Hematopoietic multipotent progenitor cell treated with erythropoietin and hydrocortisone succinate and interleukin-3 and kit ligand, for 6 days (in vitro differentiated cells): ENCODE results near the gene CNTNAP2.
"Not testable (repeated sequence)": the region's sequence is repeated elsewhere in the genome, so short reads cannot be mapped to it uniquely, and the experiment has no call there.

ENCODE experiments used
- DNase-seq: peaks from one replicate; pipeline ENCODE4 v3.0.0-alpha.2; 2015

The CNTNAP2 gene

DNA sequence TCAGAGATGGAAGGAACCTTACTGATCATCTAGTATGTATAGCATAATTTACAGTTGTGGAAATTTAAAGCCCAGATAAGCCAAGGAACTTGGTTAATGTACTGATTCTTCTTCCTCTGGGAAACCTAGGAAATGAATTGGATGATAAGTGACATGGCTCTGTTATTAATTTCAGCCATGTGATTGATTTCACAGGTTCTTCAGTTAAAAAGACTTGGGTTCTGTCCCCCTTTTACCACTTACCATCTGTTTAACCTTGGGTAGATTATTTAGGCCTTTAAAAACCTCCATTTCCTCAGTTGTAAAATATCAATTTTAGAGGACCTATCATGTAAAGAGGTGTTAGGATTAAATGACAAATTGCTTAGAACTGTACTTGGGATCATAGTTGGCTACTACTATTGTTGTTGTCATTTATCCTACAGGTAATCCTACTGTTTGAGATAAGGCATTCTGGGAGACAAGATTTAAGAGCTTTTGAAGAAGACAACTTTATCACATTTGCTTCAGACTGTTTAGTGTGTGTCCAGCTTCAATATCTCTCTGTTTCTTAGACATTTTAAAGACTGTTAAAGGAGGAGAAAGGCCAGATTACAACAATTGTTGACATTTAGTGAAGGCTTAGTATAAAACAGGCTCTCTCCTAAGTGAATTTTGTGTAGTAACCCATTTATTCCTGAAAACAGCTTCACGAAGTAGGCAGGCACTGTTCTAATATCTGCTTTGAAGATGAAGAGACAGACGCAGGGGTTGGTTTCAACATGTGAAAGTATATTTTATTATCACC, 1476.9 kb downstream of the CNTNAP2 start:
- DNase-seq: no peak

DNA sequence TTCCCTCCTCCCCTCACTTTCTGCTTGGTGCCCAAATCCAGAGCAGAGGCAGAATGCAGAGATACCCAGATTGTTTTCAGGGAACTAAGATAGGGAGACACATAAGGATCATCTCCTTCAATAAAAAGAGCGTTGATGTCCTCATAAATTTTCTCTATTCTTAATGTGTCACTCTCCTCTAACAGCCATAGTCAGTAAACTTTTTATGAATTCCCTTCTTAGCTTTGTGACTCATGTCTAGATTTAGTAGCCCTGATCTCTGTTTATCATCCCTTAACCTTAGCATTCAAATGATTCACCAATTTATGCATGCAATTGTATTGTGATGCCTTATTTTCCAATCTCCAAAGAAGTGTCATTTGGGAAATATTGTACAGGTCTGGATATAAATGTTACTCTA, 1478.4 kb downstream of the CNTNAP2 start:
- no peak for DNase-seq

DNA sequence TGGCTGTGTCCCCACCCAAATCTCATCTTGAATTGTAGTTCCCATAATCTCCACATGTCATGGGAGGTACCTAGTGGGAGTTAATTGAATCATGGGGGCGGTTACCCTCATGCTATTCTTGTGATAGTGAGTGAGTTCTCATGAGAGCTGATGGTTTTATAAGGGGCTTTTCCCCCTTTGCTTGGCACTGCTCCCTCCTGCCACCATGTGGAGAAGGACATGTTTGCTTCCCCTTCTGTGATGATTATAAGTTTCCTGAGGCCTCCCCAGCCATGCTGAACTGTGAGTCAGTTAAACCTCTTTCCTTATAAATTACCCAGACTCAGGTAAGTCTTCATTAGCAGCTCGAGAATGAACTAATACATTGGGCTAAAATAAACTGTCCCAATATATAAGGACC, 1482.1 kb downstream of the CNTNAP2 start:
- DNase-seq: not testable (repeated sequence)

DNA sequence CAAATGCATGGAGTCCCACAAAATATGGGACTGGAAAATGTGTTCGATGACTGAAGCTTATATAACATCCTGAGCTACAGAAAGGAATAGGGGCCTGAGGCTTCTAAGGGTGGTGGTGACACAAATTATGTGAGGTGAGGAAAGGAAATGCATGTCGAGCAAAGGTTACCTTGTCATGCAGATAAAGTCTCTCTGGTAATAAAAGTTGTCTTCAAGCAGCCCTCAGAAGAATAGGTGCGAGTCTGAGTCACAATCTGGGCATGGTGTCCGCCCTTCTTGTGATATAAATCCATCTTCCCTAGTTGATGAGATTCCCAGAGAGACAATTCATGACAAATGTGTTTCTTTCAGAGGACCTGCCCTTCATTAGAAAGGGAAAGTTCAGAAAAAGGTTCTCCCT, 1488.7 kb downstream of the CNTNAP2 start:
- DNase-seq: no peak

DNA sequence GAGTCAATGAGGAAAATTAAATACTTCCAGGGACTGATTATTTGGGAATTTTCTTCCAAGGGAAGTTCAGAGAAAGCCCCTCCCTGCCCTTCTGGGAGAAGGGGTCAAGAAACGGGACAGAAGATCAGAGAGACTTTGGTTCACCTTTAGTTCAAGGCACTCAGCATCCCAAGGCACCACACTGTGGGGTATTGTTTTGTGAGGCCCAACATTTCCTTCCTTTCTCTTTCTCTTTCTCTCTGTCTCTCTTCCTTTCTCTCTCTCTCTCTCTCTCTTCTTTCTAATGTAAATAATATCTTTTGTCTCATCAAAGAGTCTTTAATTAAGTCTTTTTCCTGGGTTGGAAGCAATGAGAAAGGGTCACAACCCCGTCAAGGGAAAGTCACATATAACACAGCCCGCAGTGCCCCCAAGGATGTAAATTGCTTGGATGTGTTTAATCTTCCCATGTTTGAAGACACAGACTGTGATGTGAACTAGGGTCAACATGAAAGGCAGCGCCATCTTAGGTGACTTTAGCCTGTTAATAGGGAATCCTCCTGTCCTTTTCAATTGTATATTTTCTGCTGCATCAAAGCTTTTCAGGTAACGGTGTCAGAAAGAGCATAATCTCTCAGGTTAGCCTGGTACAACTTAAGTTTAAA, 1490.7 kb downstream of the CNTNAP2 start:
- no peak for DNase-seq

DNA sequence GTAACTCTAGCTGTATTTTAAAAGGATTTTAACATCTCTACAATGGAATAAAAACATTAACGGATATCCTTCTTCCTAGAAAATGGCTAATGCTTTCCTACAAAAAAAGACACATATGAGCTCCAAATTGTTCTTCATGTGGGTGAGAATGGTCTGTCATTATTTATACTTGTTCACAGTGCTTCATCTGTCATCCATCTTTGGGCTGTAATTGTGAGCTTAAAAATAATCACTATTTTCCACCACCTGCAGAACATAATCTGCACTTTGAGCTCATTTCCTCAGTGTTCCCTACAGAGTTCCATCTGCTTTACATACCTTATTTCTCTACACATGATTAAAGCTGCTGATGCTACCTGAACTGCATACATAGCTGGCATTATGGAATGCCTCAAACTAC, 1494.8 kb downstream of the CNTNAP2 start:
- DNase-seq: no peak

DNA sequence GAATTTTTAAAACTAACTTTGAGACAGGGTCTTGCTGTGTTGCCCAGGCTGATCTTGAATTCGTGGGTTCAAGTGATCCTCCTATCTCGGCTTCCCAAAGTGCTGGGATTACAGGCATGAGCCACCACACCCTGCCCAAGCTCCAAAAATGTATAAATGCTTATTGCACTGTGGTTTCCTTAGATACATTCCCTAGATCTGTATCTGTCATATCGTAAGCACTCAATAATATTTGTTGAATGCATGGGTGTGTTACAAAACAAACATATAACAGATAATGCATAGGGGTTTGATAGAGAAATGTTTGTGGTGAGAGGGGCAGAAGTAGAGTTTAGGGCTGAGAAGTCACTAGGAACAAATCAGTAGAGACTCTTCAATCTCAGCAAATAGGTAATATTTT, 1518.7 kb downstream of the CNTNAP2 start:
- no peak for DNase-seq

DNA sequence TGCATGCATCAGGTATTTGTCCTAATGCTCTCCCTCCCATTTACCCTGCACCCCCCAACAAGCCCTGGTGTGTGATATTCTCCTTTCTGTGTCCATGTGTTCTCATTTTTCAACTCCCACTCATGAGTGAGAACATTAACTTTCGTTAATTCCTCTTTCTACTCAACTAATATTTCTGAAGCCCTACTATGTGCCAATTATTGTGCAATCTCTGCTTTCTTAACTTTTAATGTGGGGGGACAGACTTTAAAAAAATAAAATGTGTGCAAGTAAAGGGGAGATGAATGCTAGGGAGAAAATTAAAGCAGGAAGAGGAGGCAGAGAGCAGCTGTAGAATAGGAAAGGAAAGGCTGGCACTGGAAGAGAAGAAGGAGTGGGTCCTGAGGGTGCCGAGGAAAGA, 1520.0 kb downstream of the CNTNAP2 start:
- no peak for DNase-seq

DNA sequence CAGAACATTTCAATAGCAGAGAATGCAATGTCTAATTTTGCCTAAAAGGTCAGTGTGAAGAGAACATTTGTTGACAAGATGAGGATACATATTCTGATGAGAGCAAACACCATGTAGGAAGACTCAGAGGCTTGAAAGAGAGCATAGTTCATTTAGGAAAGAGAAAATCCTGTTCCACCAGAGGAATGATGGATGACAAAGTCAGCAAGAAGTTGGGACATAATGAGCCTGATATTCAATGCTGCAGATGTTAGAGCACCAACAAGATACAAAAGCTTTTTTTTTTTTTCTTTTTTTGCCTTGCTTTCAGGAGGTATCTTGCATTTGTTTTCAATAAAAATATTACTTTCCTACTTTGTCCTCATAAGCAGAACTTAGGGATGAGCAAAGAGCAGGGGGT, 1522.0 kb downstream of the CNTNAP2 start:
- no peak for DNase-seq

DNA sequence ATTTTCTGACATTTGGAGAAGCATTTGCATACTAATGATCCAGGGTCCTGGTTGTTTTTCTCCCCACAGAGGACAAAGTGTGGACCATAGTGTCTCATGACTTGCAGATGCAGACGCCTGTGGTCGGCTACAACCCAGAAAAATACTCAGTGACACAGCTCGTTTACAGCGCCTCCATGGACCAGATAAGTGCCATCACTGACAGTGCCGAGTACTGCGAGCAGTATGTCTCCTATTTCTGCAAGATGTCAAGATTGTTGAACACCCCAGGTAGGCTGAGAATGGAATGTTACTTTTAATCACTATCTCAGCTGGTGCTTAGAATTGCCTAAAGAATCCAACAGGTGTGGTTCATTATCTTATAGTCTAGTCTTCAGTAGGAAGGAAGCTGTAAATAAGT, 1522.4 kb downstream of the CNTNAP2 start:
- DNase-seq: no peak

DNA sequence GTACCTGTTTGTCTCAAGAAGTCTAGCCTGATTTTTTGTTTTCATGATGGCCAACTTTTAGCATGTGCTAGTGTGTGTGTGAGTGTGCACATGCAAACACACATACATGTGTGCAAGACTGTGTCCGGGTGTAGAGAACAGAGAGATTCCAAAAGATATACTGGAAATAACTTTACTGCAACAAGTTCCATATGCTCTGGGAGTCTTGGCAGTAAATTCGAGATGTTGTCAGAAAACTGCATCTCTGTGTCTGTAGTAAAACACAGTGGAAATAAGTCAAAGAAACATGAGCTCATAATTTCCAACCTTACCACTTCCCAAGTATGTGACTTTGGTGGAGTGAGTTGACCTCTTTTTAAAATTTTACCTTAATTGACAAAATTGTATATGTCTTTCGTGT, 1523.2 kb downstream of the CNTNAP2 start:
- DNase-seq: no peak

DNA sequence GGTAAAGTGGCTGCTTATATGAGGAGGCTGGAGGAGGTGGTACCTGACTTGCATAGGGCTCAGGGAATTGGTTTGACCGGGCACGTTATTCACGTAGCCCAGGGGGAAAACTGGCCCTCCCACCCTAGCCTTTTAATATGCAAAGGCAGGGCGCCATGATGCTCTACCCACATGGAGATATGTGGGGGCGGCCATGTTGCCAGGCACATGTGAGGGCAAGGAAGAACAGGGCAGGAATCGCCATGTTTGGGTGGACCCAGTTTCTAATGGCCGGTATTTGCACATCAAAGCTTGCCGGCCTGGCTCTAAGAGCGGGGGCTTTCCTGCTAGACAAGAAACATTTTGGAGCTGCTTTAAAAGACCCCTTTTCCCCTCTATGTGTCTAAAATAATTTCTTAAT, 1524.2 kb downstream of the CNTNAP2 start:
- no peak for DNase-seq

DNA sequence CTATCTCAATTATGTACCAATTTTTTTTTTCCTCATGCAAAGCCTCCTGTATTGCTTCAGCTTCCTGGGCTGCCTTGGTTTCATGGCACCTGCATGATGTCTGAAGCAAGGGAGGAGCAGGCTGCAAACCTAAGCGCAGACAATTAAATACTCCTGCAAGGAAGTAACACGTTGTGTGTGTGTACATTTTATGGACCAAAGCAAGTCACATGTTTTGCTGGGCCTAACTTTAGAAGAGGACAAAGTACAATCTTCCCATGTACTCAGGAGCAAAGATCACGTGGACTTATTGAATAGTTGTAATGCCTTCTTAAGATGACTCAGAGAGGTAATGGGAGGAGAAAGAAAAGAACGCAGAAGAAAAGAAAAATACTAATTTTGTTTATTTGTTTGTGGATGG, 1530.0 kb downstream of the CNTNAP2 start:
- DNase-seq: no peak

DNA sequence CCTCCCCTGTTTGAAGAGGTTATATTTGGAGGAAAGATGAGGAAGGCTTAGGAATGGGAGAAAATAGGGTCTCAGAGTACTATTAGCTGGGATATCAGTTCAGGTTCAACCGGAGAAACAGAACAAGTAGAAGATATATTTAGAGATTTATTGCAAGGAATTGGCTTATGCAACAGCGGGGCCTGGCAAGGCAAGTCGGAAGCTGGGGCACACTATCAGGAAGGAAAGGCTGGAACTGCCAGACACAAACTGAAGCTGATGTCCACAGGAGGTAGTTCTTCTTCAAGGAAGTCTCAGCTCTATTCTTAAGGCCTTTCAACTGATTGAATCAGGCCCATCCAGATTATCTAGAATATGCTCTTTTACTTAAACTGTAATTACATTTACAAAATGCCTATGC, 1534.4 kb downstream of the CNTNAP2 start:
- DNase-seq: no peak

DNA sequence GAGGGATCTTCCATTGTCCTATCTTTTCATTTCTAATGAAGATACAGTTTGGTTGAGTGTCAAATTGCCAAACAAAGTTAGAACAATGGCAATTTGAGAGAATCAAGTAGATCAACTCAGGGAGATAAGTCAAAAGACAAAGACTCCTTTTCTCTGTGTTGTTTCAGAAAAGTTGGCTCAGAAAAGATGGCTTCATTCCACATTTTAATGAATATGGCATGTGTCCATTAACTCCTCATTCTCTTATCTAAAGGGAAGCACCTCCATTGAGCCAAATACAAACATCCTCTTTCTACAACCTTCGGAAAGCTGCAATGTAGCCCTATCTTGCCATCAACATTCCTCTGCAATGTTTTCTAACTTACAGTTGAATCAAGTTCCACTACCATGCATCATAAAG, 1535.0 kb downstream of the CNTNAP2 start:
- DNase-seq: no peak

DNA sequence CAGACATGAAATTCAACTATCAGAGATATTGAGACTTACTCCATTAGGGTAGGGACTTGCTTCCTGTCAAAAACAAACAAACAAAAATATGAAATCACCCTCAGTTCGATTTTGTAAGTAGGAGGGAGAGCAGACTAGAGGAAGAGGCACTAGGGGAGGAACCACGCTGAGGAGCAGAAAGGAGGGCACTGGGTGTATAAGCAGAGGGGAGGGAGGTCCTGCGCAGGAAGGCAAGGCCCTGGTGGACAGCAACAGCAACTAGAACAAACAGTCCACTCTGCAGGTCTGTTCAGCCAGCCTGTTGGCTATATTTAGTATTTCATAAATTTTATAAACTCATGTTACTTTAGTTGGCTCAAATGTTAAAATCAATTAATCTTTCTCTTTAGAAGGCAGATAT, 1536.9 kb downstream of the CNTNAP2 start:
- DNase-seq: no peak

DNA sequence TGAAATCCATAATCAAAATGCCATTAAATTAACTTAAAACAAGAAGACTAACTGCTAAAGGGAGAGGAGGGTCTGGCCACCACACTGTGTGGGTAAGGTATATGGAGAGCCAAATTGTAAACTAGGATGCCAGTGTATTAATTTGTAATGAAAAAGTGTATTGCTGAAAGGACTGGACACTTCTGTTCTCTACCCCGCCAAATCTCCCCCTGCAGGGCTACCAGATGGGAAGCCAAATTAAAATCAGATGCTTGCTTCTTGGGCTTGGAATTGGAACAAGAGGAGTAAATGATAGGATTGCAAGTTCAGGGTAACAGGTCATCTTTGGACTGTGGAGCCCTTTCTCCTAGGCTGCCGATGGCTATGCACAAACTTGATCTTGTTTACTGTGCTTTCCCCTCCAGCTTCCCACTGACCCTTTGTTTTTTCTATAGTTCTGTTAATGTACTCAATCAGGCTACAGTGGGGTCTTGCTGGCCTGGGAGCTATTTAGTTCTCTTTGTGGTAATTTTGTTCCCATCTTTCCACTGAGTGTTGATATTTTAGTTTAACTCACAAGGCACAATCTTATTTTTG, 1541.9 kb downstream of the CNTNAP2 start:
- DNase-seq: no peak

DNA sequence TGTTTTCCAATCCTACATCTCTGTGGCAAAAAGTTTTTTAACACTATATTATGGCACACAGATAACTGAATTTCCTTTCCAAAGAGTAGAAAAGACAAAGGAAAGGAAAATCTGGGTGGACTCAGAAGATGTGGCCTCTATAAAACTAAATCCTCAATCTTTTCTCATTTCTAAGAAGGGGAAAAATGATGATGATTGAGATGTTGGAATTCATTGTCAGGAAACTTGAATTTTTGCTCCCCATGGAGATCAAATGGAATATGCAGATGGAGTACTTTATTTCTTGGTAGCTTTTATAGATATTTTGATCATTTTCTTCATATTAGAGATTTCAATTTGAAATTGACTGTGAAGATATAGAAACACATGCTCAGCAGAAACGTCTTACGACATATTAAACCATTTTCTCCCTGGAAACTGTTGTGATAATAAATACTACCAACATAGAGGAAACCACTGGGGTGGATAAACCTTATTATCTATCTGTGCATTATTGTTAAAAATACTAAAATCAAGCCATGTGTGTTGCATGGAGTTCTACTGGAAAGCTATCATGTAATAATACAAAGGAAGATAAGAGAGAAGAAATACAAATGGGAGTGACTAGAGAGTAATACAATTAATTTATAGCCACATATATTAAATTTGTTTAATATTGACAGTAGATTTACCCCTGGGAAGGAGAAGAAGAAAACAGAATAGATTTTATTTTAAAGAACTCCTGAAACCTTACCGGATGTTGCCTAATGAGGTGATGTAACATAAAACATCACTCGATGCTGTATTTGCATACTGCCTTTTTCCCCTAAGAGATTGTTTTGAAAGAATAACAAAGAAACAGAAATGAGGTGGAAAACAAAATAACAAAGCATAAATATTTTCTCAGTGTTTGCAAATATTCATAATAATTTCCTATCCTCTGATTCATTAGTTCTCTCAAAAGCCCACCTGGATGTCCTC, 1542.7 kb downstream of the CNTNAP2 start:
- no peak for DNase-seq

DNA sequence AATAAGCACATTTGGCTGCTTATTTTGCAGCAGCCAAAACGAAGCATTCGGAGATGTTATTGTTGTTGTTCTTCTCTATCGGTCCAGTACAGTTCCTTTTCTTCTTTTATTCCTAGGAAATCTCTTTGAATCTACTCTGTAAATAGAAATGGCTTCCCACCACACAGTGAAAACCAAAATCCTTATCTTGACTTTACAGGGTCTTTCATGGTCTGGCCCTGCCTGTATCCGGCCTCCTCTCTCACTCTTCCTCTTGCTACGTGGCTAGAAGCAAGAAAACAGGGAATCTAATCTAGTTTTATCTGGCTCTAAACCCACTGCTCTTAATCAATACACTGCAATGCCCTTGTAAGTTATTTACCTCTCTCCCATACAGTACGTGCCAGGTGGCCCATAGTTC, 1547.9 kb downstream of the CNTNAP2 start:
- DNase-seq: peak; percentile 28

DNA sequence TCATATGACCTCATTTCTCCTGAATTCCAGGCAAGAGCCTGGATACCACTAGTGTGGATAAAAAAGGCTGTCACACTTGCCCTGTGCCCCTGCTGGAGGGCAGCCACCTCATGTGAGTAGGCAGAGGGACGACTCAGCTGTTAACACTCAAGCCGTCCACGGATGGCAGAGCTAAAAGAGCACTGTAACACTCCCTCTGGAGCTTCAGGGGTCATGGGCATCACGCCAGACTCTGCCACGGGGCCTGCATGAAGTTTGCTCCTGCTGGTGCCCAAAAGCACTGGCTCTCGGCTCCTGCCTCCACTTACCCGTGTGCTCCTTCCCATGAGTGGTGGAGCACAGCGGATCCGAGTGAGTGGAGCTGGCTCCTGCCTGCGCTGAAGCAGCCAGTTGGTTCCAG, 1554.2 kb downstream of the CNTNAP2 start:
- no peak for DNase-seq

DNA sequence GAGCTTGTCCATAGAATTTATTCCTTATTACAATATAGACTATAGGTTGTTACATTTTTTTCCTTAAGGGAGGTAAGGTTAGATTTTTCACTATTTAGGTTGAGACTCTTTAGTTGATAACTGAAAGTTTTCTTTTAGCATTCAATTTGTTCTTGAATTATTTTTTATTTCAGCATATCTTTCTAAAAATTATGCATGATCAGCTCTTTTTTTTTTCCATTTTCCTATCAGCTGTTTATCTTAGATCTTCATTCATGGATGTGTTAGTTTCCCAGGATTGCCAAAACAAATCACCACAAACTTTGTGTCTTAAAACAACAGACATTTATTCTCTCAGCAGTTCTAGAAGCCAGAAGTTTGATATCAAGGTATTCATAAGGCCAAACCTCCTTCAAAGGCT, 1558.1 kb downstream of the CNTNAP2 start:
- no peak for DNase-seq

DNA sequence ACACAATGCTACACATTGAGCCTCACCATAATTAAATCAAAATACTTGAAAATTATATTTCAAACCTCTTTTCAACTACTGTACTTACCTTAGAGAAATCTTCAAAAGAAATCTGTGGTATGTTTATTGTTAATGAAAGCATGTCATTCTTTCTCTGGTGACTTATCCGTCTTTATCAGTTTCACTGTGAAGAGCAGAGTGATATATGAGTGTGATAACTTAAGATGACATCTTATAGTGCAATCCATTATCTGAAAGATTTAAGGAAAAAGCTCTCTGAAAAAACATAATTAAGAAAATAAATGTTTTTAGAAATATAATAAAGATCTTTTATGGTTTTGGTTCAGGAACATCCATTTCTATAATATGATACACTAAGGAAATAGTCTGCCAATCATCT, 1562.3 kb downstream of the CNTNAP2 start:
- DNase-seq: no peak

DNA sequence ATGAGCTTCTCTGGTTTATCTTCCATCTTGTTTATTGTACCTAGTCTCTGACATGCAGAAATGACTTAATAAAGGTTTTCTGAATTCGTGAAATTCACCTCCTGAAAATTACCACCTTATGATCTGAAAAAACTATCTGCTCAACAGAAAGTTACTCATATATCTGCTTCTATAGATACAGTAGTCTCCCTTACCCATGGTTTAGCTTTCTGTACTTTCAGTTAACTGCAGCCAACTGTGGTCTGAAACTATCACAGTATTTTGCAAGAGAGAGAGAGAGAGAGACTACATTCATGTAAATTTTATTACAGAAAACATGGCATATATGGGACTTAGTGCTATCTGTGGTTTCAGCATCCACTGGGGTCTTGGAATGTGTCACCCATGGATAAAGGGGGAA, 1564.9 kb downstream of the CNTNAP2 start:
- no peak for DNase-seq
